HG03139 (cell line): ENCODE data around the gene KIRREL3.

Source experiments
- ATAC-seq: cut with Tn5 transposase; IDR thresholded peaks from one replicate; pipeline ENCODE4 v1.9.1; 2021; ENCODE audit not compliant: unreplicated experiment

The KIRREL3 gene

GRCh38 chr11:126878913-126879482 is 121.6 kb downstream of the KIRREL3 start:
- ATAC-seq, result no peak

DNA sequence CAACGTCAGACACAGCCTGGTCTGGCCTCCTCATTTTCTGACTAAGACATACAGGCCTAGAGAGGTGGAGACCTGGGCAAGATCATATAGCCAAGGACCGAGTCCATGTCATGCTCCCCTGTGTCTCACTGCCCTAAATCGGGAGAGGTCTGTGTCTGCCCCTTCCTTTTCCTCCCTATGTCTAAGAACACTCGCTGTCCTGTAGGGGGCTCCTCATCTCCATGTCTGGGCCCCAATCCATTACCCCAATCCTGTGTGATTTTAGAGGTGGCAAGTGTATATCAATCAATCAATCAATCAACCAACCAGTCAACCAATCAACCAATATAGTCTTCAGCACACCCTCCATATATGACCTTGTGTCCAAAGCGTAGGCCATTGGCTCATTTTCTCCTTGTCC is 125.7 kb downstream of the KIRREL3 start:
- ATAC-seq, result no peak

DNA sequence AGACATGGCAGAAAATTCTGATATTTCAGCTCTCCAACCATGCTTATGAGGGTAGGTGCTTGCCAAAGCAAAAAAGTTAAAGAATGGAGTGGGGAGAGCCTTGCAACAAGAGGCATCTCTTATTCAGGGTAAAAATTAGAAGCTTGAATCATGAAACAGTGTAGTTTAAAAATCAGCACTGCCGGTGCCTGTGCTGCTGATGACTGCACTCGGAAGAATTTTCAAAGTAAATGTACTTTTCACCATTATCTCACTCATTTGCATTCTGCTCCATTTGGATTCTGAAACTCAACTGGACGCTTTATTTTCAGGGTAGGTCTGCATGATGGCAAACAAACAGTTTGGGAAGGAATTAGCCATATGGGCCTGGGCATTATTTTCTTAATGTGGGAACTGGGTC is 126.3 kb downstream of the KIRREL3 start:
- ATAC-seq, result no peak

GRCh38 chr11:126871792-126872191 is 128.8 kb downstream of the KIRREL3 start:
- ATAC-seq, result no peak

DNA sequence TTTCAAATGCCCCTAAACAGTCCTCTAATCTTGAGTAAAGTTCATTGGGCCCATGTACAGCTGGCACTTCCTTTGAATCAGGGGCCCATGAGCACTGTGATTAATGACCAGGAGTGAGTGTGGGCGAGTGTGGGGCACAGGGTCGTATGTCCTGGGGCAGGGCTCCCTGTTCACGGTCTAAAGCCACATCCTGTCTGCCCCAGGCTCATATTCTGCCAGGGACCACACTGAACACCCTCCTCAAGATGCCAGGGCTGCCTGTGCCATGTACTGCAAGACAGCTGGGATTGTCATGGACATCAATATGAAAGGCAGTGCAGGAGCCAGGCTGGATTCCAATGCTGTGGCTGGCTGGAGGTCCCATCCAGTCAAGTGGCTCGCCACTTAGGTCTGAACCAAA is 130.5 kb downstream of the KIRREL3 start:
- no peak for ATAC-seq

DNA sequence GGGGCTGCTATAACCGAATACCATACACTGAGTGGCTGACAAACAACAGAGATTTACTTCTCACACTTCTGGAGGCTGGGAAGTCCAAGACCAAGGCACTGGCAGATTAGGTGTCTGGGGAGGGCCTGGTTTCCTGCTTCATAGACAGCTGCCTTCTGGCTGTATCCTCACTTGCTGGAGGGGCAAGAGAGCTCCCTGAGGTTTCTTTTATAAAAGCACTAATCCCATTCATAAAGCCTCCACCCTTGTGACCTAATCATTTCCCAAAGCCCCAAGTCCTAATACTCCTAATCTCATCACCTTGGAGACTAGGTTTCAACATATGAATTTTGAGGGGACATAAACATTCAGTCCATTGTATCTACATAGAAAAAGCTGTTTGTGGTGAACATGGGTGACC is 131.8 kb downstream of the KIRREL3 start:
- no peak for ATAC-seq

GRCh38 chr11:126864934-126865333 is 135.6 kb downstream of the KIRREL3 start:
- ATAC-seq, result no peak

GRCh38 chr11:126863294-126863997 is 137.1 kb downstream of the KIRREL3 start:
- ATAC-seq, result no peak

- ATAC-seq, result no peak
Observed at GRCh38 chr11:126862664-126863243, 137.8 kb downstream of the KIRREL3 start.

DNA sequence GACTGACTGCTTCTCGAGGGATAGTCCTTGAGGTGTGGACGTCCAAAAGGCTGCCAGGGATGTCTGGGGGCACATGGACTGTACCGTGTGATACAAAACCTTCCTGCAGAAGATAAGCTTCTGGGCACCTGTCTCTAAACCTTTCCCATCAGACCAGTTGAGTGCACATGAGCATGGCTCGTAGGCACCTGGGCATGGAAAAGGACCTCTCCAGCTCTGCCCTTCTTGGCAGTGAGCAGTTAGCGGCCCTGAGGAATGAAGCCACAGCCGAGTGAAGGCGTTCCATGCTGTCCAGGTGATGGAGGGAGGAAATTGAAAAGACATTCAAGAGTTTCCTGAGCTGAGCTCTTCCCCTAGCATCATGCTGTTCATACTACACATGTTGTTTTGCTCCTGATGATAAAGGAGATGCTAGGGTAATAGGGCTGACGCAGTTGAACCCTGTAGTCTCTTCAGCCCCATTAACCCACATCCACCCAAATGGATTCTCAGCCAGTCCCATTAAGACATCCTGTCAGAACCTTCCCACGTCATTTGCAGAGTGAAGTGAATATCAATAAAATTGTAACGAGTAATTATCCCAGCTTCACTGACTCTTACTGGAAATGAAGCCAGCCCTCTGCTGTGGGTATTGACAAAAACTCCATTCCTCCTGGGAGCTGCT is 138.6 kb downstream of the KIRREL3 start:
- ATAC-seq, result no peak

GRCh38 chr11:126857860-126858808 is 142.4 kb downstream of the KIRREL3 start:
- ATAC-seq, result no peak

DNA sequence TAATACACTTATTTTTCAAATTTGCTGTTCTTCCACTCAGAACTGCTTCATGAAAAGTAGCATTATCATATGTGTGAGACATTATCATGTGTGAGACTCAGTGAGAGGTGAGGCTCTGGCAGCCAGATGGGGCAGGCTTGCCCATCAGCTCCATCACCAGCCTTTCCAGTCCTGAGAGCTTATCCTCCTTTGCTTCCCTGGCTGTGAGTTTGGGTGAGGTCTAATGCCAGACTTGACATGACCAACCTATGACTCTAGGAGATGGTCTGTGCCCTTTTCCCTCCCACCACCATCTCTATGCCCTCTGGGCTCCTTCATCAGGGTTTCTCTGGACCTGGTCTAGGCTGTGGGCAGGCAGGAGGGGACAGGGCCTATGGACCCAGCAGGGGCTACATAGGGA is 145.0 kb downstream of the KIRREL3 start:
- ATAC-seq, result no peak

DNA sequence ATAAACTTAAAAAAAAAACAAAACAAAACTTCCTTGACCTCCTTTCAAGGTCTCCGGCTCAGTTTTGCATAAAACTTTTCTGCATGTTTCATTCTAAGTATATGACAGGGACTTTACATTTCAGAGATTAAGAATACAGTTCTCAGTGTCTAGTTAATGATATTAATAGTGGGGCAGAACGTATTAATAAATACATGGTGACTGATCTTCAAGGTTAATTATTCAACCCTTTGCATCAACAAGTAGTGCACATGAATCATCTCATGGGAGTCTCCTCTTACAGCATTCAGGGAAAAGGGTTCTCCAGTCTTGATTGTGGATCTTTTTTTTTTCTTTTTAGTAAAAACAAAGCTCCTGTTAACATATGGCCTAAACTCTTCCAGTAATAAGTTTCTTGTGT is 146.8 kb downstream of the KIRREL3 start:
- peak; percentile 60 for ATAC-seq

GRCh38 chr11:126844789-126845188 is 155.8 kb downstream of the KIRREL3 start:
- ATAC-seq, result no peak

GRCh38 chr11:126843096-126843495 is 157.5 kb downstream of the KIRREL3 start:
- no peak for ATAC-seq

- ATAC-seq, result no peak
Observed at GRCh38 chr11:126841999-126842398, 158.6 kb downstream of the KIRREL3 start.

DNA sequence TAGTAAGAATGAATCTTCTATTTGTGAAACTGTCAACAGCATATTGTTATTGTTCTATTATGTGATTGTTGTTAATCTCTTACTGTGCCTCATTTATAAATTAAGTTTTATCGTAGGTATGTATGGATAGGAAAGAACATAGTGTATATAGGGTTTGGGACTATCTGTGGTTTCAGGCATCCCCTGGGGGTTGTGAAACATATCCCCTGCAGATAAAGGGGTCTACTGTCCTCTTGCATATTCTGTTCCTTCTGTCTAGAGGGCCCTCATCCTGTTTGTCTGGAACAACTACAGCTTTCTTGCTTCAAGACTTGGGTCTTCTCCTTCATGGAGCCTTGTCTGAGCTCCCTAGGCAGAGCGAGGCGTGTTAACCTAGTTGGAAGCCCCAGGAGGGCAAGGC is 159.6 kb downstream of the KIRREL3 start:
- ATAC-seq, result no peak

GRCh38 chr11:126840201-126840886 is 160.2 kb downstream of the KIRREL3 start:
- no peak for ATAC-seq

DNA sequence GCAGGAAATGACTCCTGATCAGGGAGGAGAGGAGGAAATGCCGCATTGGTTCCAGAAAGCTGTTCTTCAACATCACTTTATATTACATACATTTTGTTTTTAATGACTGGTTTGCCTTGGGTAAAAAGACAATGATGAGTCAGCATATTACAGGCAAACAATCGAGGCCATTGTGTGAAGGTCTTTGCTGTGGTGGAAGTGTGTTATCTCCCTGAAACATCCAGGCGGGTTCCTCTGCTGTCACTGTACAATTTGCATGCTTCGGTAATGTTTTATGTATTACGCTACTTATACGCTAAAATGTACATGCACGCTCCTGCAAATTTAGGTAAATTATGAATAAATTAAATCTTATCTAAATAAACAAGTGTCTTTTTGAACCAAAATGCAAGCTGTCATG is 161.1 kb downstream of the KIRREL3 start:
- ATAC-seq, result no peak

DNA sequence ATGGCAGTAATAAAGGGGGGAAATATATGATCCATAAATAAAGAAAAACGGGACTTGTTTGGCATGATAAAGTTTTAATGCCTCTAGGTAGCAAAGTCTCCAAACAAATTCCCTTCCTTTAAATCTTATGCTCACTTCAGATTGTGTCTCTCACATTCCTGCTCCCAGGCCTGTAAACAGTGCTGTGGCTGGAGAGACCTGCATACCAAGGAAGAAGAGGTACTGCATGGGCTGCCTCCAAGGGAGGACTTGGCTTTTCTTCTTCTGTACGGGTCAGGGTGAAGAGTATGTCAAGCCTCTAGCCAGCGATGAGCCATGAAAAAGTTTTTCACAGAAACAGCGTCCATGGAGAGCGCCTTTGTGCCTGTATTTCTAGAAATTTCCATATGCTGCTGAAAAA is 161.8 kb downstream of the KIRREL3 start:
- no peak for ATAC-seq
